Fibroblast of villous mesenchyme (primary cell): Measurements from ENCODE around the gene CPA2. TPM values are rescaled to one million over a fixed set of nuclear protein-coding genes. Genes with fewer than 3 reads are reported as not detected.
A peak's percentile ranks its signal among the peaks of the same experiment; 100 is the strongest.

Experiments
- DNase-seq: peaks from one replicate; pipeline ENCODE4 v3.0.0-alpha.2; 2010; ENCODE audit warnings: low read depth
- H3K4me3 ChIP-seq: 2 replicates; pipeline ENCODE4 v1.5.1; 2011; ENCODE audit warnings: low read depth, mild to moderate bottlenecking, low read length
- total RNA-seq: library from RNA; depleted of rRNA; stranded (reverse); fragments of >200 nt; gene quantifications from 2 replicates; pipeline ENCODE4 v1.2.3, GENCODE V29; 2012
- TF ChIP-seq, protein P1 (sequence below): IDR thresholded peaks from 2 replicates; pipeline ENCODE4 v1.5.1; 2012; ENCODE audit warnings: low read depth, mild to moderate bottlenecking, low read length; ENCODE audit not compliant: insufficient read depth

The CPA2 gene
- total RNA-seq, 1 donor, result not detected

DNA sequence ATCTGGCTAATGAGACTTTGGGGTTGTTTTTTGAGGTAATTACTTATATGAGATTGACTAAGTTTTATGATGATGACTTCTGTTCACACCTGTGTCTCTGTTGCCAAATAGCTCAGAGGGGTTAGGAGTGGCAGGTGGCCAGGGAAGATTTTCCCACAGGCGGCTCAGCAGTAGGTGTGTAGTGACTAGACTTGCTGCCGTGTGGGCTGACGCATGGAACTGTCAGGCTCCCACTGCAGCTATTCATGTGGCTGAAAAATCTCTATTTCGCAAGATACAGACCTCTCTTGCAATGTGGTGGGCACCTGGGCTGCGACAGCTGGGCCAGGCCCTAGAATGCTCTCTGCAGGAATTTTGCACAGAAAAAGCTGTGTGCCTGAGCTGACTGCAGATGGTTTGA, 27.7 kb downstream of the CPA2 start:
- no peak overlapping the region for H3K4me3 ChIP-seq
- peak; percentile 67 for DNase-seq
- TF ChIP-seq, protein P1, sequence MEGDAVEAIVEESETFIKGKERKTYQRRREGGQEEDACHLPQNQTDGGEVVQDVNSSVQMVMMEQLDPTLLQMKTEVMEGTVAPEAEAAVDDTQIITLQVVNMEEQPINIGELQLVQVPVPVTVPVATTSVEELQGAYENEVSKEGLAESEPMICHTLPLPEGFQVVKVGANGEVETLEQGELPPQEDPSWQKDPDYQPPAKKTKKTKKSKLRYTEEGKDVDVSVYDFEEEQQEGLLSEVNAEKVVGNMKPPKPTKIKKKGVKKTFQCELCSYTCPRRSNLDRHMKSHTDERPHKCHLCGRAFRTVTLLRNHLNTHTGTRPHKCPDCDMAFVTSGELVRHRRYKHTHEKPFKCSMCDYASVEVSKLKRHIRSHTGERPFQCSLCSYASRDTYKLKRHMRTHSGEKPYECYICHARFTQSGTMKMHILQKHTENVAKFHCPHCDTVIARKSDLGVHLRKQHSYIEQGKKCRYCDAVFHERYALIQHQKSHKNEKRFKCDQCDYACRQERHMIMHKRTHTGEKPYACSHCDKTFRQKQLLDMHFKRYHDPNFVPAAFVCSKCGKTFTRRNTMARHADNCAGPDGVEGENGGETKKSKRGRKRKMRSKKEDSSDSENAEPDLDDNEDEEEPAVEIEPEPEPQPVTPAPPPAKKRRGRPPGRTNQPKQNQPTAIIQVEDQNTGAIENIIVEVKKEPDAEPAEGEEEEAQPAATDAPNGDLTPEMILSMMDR, result no peak

DNA sequence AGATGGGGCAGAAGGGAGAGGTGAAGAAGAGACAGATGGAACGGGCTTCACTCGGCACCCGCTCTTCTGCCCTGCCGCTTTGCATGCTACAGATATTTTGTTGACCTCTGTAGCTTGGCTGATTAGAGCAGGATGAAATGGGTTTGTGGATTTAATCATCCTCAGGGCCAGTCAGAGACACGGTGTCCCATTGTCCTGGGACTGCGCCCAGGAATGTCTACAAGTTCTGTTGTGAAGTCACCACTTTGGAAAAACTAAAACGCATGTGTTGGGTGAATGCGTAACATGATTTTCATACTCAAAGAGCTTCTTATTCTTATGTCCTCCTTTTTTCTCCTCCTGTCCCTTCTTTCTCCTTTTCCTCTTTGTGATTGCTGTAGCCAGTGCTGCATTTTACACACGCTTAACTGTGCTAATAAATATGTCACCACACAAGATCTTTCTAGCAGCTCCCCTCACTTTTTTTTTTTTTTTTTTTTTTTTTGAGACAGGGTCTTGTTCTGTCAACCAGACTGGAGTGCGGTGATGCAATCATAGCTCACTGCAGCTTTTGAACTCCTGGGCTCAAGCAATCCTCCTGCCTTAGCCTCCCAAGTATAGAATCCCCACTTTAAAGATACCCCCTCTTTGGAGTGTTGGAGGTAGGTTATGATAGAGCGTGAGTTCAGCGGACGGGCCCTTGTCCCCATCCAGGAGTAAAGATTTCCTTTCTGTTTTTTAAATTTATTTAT, 29.7 kb downstream of the CPA2 start:
- TF ChIP-seq, protein P1, result no peak
- no peak overlapping the region for H3K4me3 ChIP-seq
- DNase-seq, result no peak

DNA sequence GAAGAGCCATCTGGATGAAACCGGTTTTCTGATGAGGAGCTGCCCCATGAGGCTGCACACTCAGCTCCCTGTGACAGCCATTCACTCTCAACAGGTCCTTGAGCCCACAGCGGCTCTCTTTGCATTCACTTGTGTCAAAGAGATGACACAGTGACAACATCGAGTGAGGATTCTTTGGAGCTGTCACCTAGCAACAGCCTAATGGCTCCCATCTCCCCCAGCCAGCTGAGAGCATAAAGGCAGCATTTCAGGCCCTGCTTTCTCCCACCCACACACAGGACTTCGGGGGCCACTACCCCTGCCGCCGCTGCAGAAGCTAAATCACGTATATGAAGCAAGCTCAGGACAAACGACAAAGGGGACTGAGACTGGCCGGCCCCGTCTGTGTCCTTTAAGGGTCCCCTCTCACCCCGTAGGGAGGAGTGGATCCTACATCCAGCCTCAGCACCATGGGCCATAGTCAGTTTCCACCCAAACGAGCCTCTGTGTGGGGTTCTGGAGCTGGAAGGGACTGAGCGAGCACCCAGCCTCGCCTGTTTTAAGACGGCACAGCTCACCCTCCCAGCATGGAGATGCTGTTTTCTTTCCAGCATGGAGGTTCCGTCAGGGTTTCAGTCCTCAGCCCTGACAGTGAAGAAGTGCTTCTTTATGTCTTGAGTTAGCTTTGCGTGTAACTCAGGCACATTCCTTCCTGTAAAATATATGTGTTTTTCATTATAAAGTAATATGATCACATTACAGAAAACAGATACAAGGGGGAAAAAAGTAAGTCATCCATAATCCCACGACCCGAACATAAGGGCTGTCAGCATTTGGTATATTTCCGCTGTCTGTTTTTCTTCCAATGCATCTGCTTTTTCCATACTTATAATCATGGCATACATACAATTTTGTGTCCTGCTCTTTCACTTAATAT, 31.2 kb downstream of the CPA2 start:
- TF ChIP-seq, protein P1, result no peak
- DNase-seq, result no peak
- H3K4me3 ChIP-seq, result no peak overlapping the region

GRCh38 chr7:130298544-130299326, 32.1 kb downstream of the CPA2 start:
- no peak for DNase-seq
- TF ChIP-seq, protein P1, result no peak
- H3K4me3 ChIP-seq, result no peak overlapping the region

GRCh38 chr7:130299866-130300265, 33.2 kb downstream of the CPA2 start:
- no peak overlapping the region for H3K4me3 ChIP-seq
- no peak for DNase-seq
- TF ChIP-seq, protein P1, result no peak

DNA sequence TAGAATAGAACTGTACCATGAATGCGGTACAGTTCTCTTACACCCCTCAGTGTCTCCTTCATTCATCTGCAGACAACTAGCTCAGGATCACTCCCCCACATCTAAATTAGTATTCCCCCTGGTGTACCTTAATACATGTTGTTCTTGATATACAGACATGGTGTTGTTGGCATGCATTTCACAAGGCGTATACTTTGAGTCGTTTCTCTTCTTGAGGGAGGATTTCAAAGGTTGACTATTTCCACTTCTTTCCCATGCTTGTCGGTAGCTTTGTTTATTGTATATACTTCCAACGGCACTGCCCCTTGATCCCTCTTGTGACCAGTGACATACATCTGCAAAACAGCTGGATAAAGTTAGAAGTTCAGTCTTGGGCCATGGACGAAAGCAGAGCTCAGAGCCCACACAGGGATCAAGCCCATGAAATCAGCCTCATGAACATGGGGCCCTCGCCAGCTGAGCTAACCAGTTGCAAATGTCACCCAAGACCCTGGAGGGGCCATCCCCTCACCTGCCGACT, 34.9 kb downstream of the CPA2 start:
- no peak overlapping the region for H3K4me3 ChIP-seq
- TF ChIP-seq, protein P1, result no peak
- DNase-seq, result peak; percentile 72
